Measurements from ENCODE around the gene RPL7A.

Gene RPL7A

DNA sequence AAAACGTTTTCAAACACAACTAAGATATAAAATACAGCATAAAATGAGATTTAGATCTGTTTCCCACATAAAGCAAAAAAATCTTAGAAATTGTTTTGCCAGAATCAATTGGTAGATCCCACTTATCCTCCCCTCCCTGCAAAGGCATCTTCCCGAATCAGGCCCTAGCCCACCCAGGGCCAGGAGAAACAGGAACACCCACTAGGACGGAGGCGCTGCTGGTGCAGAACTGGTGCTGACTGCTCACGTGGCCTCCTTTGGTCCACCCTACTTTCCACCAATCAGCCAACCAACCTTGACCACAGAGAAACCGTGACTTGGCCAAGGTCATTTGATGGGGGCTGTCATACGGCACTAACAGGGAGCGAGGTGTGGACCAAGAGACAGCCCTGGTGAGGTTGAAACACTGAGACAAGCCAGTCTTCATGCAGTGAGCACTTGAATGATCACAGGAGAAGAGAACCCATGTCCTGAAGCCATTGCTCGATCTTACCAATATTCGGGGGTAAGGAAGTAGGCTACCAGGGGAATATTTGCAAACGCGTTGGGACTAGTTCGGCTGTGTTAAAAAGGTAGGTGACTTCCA, 13.6 kb downstream of the RPL7A start:
- DNase-seq (ENCODE audit: low read depth in 2 of 2): no peak
- TF ChIP-seq, protein P1, sequence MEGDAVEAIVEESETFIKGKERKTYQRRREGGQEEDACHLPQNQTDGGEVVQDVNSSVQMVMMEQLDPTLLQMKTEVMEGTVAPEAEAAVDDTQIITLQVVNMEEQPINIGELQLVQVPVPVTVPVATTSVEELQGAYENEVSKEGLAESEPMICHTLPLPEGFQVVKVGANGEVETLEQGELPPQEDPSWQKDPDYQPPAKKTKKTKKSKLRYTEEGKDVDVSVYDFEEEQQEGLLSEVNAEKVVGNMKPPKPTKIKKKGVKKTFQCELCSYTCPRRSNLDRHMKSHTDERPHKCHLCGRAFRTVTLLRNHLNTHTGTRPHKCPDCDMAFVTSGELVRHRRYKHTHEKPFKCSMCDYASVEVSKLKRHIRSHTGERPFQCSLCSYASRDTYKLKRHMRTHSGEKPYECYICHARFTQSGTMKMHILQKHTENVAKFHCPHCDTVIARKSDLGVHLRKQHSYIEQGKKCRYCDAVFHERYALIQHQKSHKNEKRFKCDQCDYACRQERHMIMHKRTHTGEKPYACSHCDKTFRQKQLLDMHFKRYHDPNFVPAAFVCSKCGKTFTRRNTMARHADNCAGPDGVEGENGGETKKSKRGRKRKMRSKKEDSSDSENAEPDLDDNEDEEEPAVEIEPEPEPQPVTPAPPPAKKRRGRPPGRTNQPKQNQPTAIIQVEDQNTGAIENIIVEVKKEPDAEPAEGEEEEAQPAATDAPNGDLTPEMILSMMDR (IDR thresholded peaks at IDR 0.05; ENCODE audit: low read depth, low read length): no peak
- H3K4me3 ChIP-seq (replicated peaks in 1 of 2; ENCODE audit: low read depth in 2 of 2, low read length in 2 of 2): no peak overlapping the region

DNA sequence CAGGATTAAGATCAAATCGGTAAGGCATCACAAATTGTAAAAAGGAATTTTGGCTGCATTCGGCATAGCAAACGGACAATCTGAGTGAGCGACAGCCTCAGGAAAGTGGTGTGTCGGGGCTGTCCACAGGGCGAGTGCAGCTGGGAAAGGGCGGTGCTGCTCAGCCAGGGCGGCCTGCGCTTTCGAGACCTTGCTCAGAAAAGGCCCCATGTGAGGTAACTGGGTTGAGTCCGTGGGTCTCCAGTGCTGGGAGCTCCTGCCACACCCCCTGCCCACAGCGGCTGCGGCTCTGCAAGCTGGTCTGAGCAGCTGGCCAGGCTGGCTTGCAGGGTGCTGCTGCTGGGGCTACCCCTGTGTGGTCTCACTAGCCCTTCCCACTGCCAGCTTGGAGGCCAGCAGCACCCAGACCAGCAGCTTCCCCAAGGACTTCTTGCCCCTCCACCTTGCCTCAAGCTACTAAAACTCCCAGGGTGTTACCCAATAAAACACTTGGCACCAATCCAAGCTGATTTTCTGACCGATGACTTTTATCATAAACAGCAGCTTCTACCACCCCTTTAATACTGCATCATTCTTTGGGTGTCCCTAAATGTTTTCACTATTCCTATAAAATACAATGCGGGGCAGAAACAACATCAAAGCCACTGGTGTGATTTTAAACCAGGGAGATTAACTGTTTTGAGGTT, 14.5 kb downstream of the RPL7A start:
- H3K4me3 ChIP-seq (replicated peaks in 1 of 2; ENCODE audit: low read depth in 2 of 2, low read length in 2 of 2): no peak overlapping the region
- peak; percentile 34 to 42 for DNase-seq (ENCODE audit: low read depth in 2 of 2)
- TF ChIP-seq, protein P1 (IDR thresholded peaks at IDR 0.05; ENCODE audit: low read depth, low read length): no peak

DNA sequence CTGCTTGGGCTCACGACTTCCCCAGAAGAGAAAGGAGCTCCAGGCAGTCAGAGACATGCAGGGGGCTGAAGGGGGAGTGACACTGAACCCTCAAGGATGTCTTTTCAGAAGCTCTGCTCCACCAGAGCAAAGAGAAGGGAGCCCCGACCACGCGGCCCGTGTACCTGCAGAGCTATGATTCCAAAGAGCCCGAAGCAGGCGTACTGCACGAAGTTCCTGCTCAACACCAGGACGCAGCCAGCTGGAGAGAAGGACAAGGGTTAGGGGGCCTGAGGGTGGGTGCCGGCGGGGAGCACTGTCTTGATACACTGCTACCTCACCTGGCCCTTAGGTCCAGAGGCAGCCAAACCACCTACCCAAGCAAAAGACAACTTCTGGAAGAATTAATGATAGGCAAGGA, 18.4 kb downstream of the RPL7A start:
- no peak overlapping the region for H3K4me3 ChIP-seq (replicated peaks in 1 of 2; ENCODE audit: low read depth in 2 of 2, low read length in 2 of 2)
- TF ChIP-seq, protein P1 (IDR thresholded peaks at IDR 0.05; ENCODE audit: low read depth, low read length): no peak
- DNase-seq (ENCODE audit: low read depth in 2 of 2): no peak

DNA sequence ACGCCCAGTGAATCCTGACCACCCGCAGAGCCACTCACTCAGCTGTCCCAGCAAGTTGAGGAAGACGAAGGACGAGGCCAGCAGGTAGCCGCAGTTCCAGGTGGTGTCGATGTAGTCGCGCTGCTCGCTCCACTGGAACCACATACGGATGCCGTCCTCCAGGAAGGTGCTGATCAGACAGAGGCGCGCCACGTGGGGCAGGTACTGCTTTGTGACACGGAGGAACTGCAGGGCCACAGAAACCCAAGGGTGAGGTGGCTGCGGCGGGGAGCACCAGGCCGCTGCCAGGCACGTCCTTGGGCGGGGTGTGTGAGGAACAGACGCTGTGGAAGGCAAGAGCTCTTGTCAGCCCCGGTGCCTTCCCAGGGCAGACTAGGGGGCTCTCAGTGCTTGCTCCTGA, 19.2 kb downstream of the RPL7A start:
- no peak for DNase-seq (ENCODE audit: low read depth in 2 of 2)
- H3K4me3 ChIP-seq (replicated peaks in 1 of 2; ENCODE audit: low read depth in 2 of 2, low read length in 2 of 2): no peak overlapping the region
- TF ChIP-seq, protein P1 (IDR thresholded peaks at IDR 0.05; ENCODE audit: low read depth, low read length): no peak

DNA sequence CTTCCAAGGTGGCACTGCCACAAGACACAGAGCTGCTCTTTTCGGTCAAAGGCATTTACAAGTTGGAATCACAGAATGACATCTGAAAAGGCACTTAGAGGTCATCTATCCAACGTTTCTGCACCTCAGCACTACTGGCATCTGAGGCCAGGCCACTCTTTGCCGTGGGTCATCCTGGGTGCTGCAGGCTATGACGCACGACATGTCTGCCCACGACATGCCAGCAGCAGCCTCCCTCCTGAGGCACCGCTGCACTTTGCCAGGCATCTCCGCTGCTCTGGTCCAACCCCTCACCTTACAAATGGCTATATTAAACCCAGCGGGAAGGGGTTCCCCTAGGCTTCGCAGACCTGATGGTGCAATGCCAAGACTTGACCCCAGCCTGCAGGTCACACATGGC, 19.8 kb downstream of the RPL7A start:
- no peak for DNase-seq (ENCODE audit: low read depth in 2 of 2)
- TF ChIP-seq, protein P1 (IDR thresholded peaks at IDR 0.05; ENCODE audit: low read depth, low read length): no peak
- no peak overlapping the region for H3K4me3 ChIP-seq (replicated peaks in 1 of 2; ENCODE audit: low read depth in 2 of 2, low read length in 2 of 2)

DNA sequence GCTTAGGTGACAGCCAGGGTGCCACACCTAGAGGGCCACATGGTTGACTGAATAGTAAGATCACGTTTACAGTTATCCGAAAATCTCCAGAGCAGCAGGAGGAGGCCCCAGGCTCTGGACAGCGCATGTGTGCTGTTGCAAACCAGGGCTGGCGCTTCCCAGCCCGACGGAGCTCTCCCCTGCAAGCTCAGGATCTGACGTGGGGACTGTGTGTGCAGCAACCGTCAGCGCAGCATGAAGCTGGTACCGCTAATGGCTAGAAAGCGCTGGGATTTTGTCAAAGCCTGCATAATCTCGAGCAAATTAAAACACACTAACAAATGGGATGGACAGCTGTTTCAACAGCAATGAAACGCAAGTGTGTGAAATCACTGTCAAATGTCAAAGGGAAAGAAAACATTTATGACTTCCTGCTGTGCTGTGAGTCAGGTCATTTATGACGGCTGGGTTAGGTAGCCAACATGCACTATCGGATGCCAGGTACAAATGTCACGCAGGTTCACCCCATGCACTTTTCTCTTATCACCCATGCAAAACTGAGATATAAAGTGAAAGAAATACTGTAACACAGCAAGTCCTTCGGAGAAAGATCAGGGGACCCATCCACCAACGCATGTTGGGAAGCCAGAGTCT, 20.3 kb downstream of the RPL7A start:
- peak in 1 of 2 donors; percentile 25 for DNase-seq (ENCODE audit: low read depth in 2 of 2)
- TF ChIP-seq, protein P1 (IDR thresholded peaks at IDR 0.05; ENCODE audit: low read depth, low read length): no peak
- no peak overlapping the region for H3K4me3 ChIP-seq (replicated peaks in 1 of 2; ENCODE audit: low read depth in 2 of 2, low read length in 2 of 2)
